ENCODE results near the gene IMMP2L. TPM values are rescaled to one million over a fixed set of nuclear protein-coding genes. Genes with fewer than 3 reads are reported as not detected.

Gene IMMP2L
- polyA plus RNA-seq, 1 experiment, result 5.8 TPM

GRCh38 chr7:111264111-111264868 lies 298.0 kb downstream of the IMMP2L start:
- Histone ChIP-seq H3K4me3 (ENCODE audit: low read depth, low read length) (no peak overlapping the region), H3K27me3 (ENCODE audit: control insufficient read depth, insufficient read depth, low read length) (no peaks in the 10 kb centered on the region), H3K36me3 (ENCODE audit: control insufficient read depth, insufficient read depth, low read length) (no peaks in the 10 kb centered on the region)
- DNase-seq (ENCODE audit: low read depth), result no peak
- ChIA-PET POLR2A (no interaction called here), CTCF (no interaction called here)
- TF ChIP-seq CTCF (IDR thresholded peaks at IDR 0.05; ENCODE audit: insufficient read depth, low read depth, low read length), result no peak

GRCh38 chr7:111262293-111263116 lies 299.8 kb downstream of the IMMP2L start:
- no peak for TF ChIP-seq CTCF (IDR thresholded peaks at IDR 0.05; ENCODE audit: insufficient read depth, low read depth, low read length)
- no peak for DNase-seq (ENCODE audit: low read depth)
- H3K36me3 ChIP-seq (ENCODE audit: control insufficient read depth, insufficient read depth, low read length), result no peaks in the 10 kb centered on the region
- no peaks in the 10 kb centered on the region for H3K27me3 ChIP-seq (ENCODE audit: control insufficient read depth, insufficient read depth, low read length)
- ChIA-PET CTCF (interaction anchor here (0.7 kb wide), 1 partner anchor 9 kb away, joined by 3 read pairs; no protein-coding TSS in a partner anchor), POLR2A (no interaction called here)
- no peak overlapping the region for H3K4me3 ChIP-seq (ENCODE audit: low read depth, low read length)

GRCh38 chr7:111261496-111261895 lies 300.8 kb downstream of the IMMP2L start:
- H3K27me3 ChIP-seq (ENCODE audit: control insufficient read depth, insufficient read depth, low read length), result no peaks in the 10 kb centered on the region
- ChIA-PET POLR2A (no interaction called here), CTCF (no interaction called here)
- H3K4me3 ChIP-seq (ENCODE audit: low read depth, low read length), result no peak overlapping the region
- no peaks in the 10 kb centered on the region for H3K36me3 ChIP-seq (ENCODE audit: control insufficient read depth, insufficient read depth, low read length)
- no peak for TF ChIP-seq CTCF (IDR thresholded peaks at IDR 0.05; ENCODE audit: insufficient read depth, low read depth, low read length)
- DNase-seq (ENCODE audit: low read depth), result no peak

GRCh38 chr7:111259991-111260390 lies 302.3 kb downstream of the IMMP2L start:
- Histone ChIP-seq H3K4me3 (ENCODE audit: low read depth, low read length) (no peak overlapping the region), H3K27me3 (ENCODE audit: control insufficient read depth, insufficient read depth, low read length) (no peaks in the 10 kb centered on the region), H3K36me3 (ENCODE audit: control insufficient read depth, insufficient read depth, low read length) (no peaks in the 10 kb centered on the region)
- no peak for TF ChIP-seq CTCF (IDR thresholded peaks at IDR 0.05; ENCODE audit: insufficient read depth, low read depth, low read length)
- CTCF ChIA-PET, result interaction anchor here (1.2 kb wide), 1 partner anchor 9 kb away, joined by 3 read pairs; no protein-coding TSS in a partner anchor
- POLR2A ChIA-PET, result no interaction called here
- no peak for DNase-seq (ENCODE audit: low read depth)

GRCh38 chr7:111256391-111256790 lies 305.9 kb downstream of the IMMP2L start:
- TF ChIP-seq CTCF (IDR thresholded peaks at IDR 0.05; ENCODE audit: insufficient read depth, low read depth, low read length), result no peak
- Histone ChIP-seq H3K4me3 (ENCODE audit: low read depth, low read length) (no peak overlapping the region), H3K27me3 (ENCODE audit: control insufficient read depth, insufficient read depth, low read length) (no peaks in the 10 kb centered on the region), H3K36me3 (ENCODE audit: control insufficient read depth, insufficient read depth, low read length) (no peaks in the 10 kb centered on the region)
- no peak for DNase-seq (ENCODE audit: low read depth)
- CTCF ChIA-PET, result no interaction called here
- POLR2A ChIA-PET, result no interaction called here
